NCI-H2196 (cell line): ENCODE measurements around the gene PDE3B.
"Not testable (repeated sequence)": the region's sequence is repeated elsewhere in the genome, so short reads cannot be mapped to it uniquely, and the experiment has no call there.

ENCODE experiments used
- DNase-seq: peaks from one replicate; lab custom pipeline; 2025; ENCODE audit not compliant: unreplicated experiment; lab: John Stamatoyannopoulos, UW

PDE3B gene

GRCh38 chr11:14641801-14642200 lies 1.8 kb upstream of the PDE3B start:
- no peak for DNase-seq

GRCh38 chr11:14642453-14642852 lies 1.2 kb upstream of the PDE3B start:
- DNase-seq: no peak

- DNase-seq: no peak
Observed at GRCh38 chr11:14642873-14643696, 519 bp upstream of the PDE3B start.

GRCh38 chr11:14644226-14645014 lies 816 bp downstream of the PDE3B start:
- peak; percentile 34 for DNase-seq

- DNase-seq: no peak
Observed at GRCh38 chr11:14645015-14645912, 1.7 kb downstream of the PDE3B start.

- no peak for DNase-seq
Observed at GRCh38 chr11:14645985-14646900, 2.6 kb downstream of the PDE3B start.

- no peak for DNase-seq
Observed at GRCh38 chr11:14650064-14650463, 6.5 kb downstream of the PDE3B start.

GRCh38 chr11:14653090-14653489 lies 9.5 kb downstream of the PDE3B start:
- no peak for DNase-seq

- DNase-seq: no peak
Observed at GRCh38 chr11:14655435-14655834, 11.8 kb downstream of the PDE3B start.

- no peak for DNase-seq
Observed at GRCh38 chr11:14656536-14657457, 13.2 kb downstream of the PDE3B start.

GRCh38 chr11:14657841-14658240 lies 14.2 kb downstream of the PDE3B start:
- no peak for DNase-seq

- DNase-seq: not testable (repeated sequence)
Observed at GRCh38 chr11:14664926-14665325, 21.3 kb downstream of the PDE3B start.

- not testable (repeated sequence) for DNase-seq
Observed at GRCh38 chr11:14667329-14667728, 23.7 kb downstream of the PDE3B start.

- no peak for DNase-seq
Observed at GRCh38 chr11:14668731-14669301, 25.2 kb downstream of the PDE3B start.

- no peak for DNase-seq
Observed at GRCh38 chr11:14669499-14669898, 25.9 kb downstream of the PDE3B start.

- no peak for DNase-seq
Observed at GRCh38 chr11:14669958-14670357, 26.4 kb downstream of the PDE3B start.

- DNase-seq: no peak
Observed at GRCh38 chr11:14672635-14673034, 29.0 kb downstream of the PDE3B start.

GRCh38 chr11:14673421-14673820 lies 29.8 kb downstream of the PDE3B start:
- DNase-seq: no peak
